GM12878 (cell line): ENCODE measurements around the gene SELP. TPM values are rescaled to one million over a fixed set of nuclear protein-coding genes. Genes with fewer than 3 reads are reported as not detected.

Experiments used
- ATAC-seq: fragments of 200-7000 bp; cut with Tn5 transposase; 3 replicates; pipeline ENCODE4 v1.9.1; 2020; ENCODE audit warnings: mild to moderate bottlenecking, moderate library complexity
- BruUV-seq: library from RNA; stranded (reverse); fragments of 400-500 nt; replicated peaks from 2 replicates; lab custom pipeline; 2021; lab: Mats Ljungman, UMichigan
- CTCF ChIA-PET: fragments of 300-600 bp; sonication (Branson Sonifier 250); formaldehyde crosslinking; extraction: SDS; loops from one replicate; lab custom pipeline; 2021; ENCODE audit warnings: inconsistent platforms; lab: Yijun Ruan, JAX
- POLR2A ChIA-PET: fragments of 350-600 bp; formaldehyde crosslinking; extraction: SDS; loops from one replicate; lab custom pipeline; 2021; ENCODE audit warnings: inconsistent platforms; lab: Charles Lee
- RAD21 ChIA-PET: fragments of 300-600 bp; sonication (Branson Sonifier 250); formaldehyde crosslinking; loops from one replicate; lab custom pipeline; 2023; ENCODE audit warnings: antibody characterized with exemption; ENCODE audit not compliant: unreplicated experiment; lab: Charles Lee
- SMC1A ChIA-PET: fragments of 300-600 bp; sonication (Branson Sonifier 250); formaldehyde crosslinking; loops from one replicate; lab custom pipeline; 2023; ENCODE audit not compliant: unreplicated experiment, uncharacterized antibody; lab: Charles Lee
- DNase-seq: peaks from one replicate; pipeline ENCODE4 v3.0.0-alpha.2; 2011; ENCODE audit warnings: low read depth, low spot score
- FAIRE-seq: peaks from 3 replicates; lab custom pipeline; 2011; peaks lifted over from hg19 to GRCh38; lab: Jason Lieb, UNC
- H2AFZ ChIP-seq: 2 replicates; pipeline ENCODE4 v1.6.0; 2011; ENCODE audit warnings: low read depth, low read length, control low read depth; ENCODE audit not compliant: control insufficient read depth
- H3K27ac ChIP-seq: 2 replicates; pipeline ENCODE4 v1.5.1; 2011; ENCODE audit warnings: control low read depth; ENCODE audit not compliant: control insufficient read depth, insufficient read depth
- H3K27me3 ChIP-seq, 2 experiments: replicated peaks in 1 of 2; 2 replicates each; pipeline versions ENCODE4 v1.6.0 to v1.6.1; 2011; ENCODE audit warnings: low read length in 1 of 2; ENCODE audit not compliant: control insufficient read depth in 2 of 2, insufficient read depth in 2 of 2
- H3K36me3 ChIP-seq, 2 experiments: 2 replicates each; pipeline ENCODE4 v1.5.1; 2011; ENCODE audit warnings: low read length in 1 of 2; ENCODE audit not compliant: control insufficient read depth in 2 of 2, insufficient read depth in 2 of 2
- H3K4me1 ChIP-seq: 2 replicates; pipeline ENCODE4 v1.6.1; 2011; ENCODE audit warnings: mild to moderate bottlenecking, low read length, moderate library complexity, mixed read lengths; ENCODE audit not compliant: control insufficient read depth, insufficient read depth
- H3K4me2 ChIP-seq: 2 replicates; pipeline ENCODE4 v1.6.0; 2011; ENCODE audit warnings: control low read depth; ENCODE audit not compliant: control insufficient read depth, insufficient read depth
- H3K4me3 ChIP-seq: fragments of 200-600 bp; sonication (generic); 2 replicates; pipeline ENCODE4 v1.5.1; 2016
- H3K79me2 ChIP-seq: 2 replicates; pipeline ENCODE4 v1.6.0; 2011; ENCODE audit warnings: low read length; ENCODE audit not compliant: control insufficient read depth, insufficient read depth
- H3K9ac ChIP-seq: 2 replicates; pipeline ENCODE4 v1.8.0; 2011; ENCODE audit warnings: low read length, control low read depth, mixed read lengths; ENCODE audit not compliant: control insufficient read depth, insufficient read depth
- H3K9me3 ChIP-seq: replicated peaks from 3 replicates; pipeline ENCODE4 v1.5.1; 2011; ENCODE audit warnings: mild to moderate bottlenecking, low read length; ENCODE audit not compliant: control insufficient read depth, insufficient read depth
- H4K20me1 ChIP-seq: 2 replicates; pipeline ENCODE4 v1.6.0; 2011; ENCODE audit not compliant: control insufficient read depth, insufficient read depth
- BMI1 ChIP-seq: fragments of 450-650 bp; IDR thresholded peaks from 2 replicates; pipeline ENCODE4 v1.6.1; 2016; ENCODE audit warnings: mild to moderate bottlenecking, moderate library complexity, borderline replicate concordance
- CBX3 ChIP-seq: fragments of 200-600 bp; sonication (generic); IDR thresholded peaks from 2 replicates; pipeline ENCODE4 v1.6.1; 2016; ENCODE audit warnings: low read depth, borderline replicate concordance
- FOXK2 ChIP-seq: fragments of 450-650 bp; IDR thresholded peaks from 2 replicates; pipeline ENCODE4 v1.6.1; 2017; ENCODE audit warnings: mild to moderate bottlenecking, moderate library complexity
- PAX8 ChIP-seq: fragments of 450-650 bp; IDR thresholded peaks from 2 replicates; pipeline ENCODE4 v1.6.1; 2017; ENCODE audit warnings: mild to moderate bottlenecking, moderate library complexity
- STAT1 ChIP-seq: fragments of 450-650 bp; conservative IDR thresholded peaks from 2 replicates; pipeline ENCODE4 v1.6.1; 2014; ENCODE audit warnings: antibody characterized with exemption, mild to moderate bottlenecking
- ZNF24 ChIP-seq: fragments of 450-650 bp; IDR thresholded peaks from 2 replicates; pipeline ENCODE4 v1.6.1; 2017; ENCODE audit warnings: antibody characterized with exemption, mild to moderate bottlenecking
- WGBS: methylation state at CpG from one replicate; pipeline ENCODE4 v1.1.6; 2016; ENCODE audit warnings: low lambda C conversion rate; ENCODE audit not compliant: insufficient replicate concordance, insufficient coverage; ENCODE audit errors: missing lambda C conversion rate; 5-methylcytosine and 5-hydroxymethylcytosine counted together
- in situ Hi-C: fragments of 300-500 bp; cut with MboI; formaldehyde crosslinking; loops from 9 replicates; pipeline ENCODE4 v1.14.3; 2018; ENCODE audit warnings: mixed read lengths
- intact Hi-C: fragments of 100-400 bp; cut with micrococcal nuclease; formaldehyde crosslinking; loops from one replicate; pipeline ENCODE4 v1.14.2; 2022; ENCODE audit not compliant: unreplicated experiment
- polyA plus RNA-seq, 11 experiments: library from polyadenylated mRNA; depleted of rRNA in 4 of 11; unstranded in 6 of 11; stranded (reverse) in 5 of 11; fragments of >200 nt; fragmentation: Nextera tagmentation in 4 of 11; fragmentation: Illumina TruSeq in 1 of 11; extraction: Ambion mirVana in 4 of 11; extraction: Trizol in 1 of 11; gene quantifications; 1 replicate in 1 of 11; 2 replicates in 10 of 11; pipeline versions ENCODE4 v1.2.1 to v1.2.3, GENCODE V29; 2011 to 2016; ENCODE audit warnings: inconsistent platforms in 2 of 11, missing spikeins in 2 of 11, low read depth in 1 of 11
- total RNA-seq, 4 experiments: library from RNA; depleted of rRNA in 3 of 4; stranded (reverse); fragments of >200 nt in 3 of 4; fragmentation: Illumina TruSeq in 1 of 4; extraction: Trizol in 1 of 4; gene quantifications; 2 replicates each; pipeline versions ENCODE4 v1.2.1 to v1.2.3, GENCODE V29; 2013 to 2021
- TF ChIP-seq, protein P1 (sequence below): IDR thresholded peaks from 2 replicates; pipeline ENCODE4 v1.6.1; 2012; ENCODE audit warnings: low read depth, low read length, improper control_type of control experiment
- TF ChIP-seq, protein P2 (sequence below): IDR thresholded peaks from 2 replicates; pipeline ENCODE4 v1.6.1; 2011; ENCODE audit warnings: borderline replicate concordance, low read depth, mild to moderate bottlenecking, moderate library complexity, mixed read lengths, low read length; ENCODE audit not compliant: insufficient read depth; ENCODE audit errors: extremely low read length

SELP gene
- total and polyA plus RNA-seq, 10 of the 15 experiments (the other 5 are each of a cell fraction or from before 2014, with no cell fraction given): 0.04 to 0.23 (median 0.06) TPM; not detected in 7

- H2AFZ ChIP-seq: no peak overlapping the region
- H3K27me3 ChIP-seq: no peaks in the 10 kb centered on the region
- no peaks in the 10 kb centered on the region for H4K20me1 ChIP-seq
- H3K4me1 ChIP-seq: no peaks in the 10 kb centered on the region
- H3K4me2 ChIP-seq: no peak overlapping the region
- POLR2A ChIA-PET: no interaction called here
- no peak overlapping the region for H3K27ac ChIP-seq
- FAIRE-seq (no peak), ATAC-seq (no peak), DNase-seq (no peak)
- CTCF ChIA-PET: no interaction called here
- TF ChIP-seq PAX8: no peak
- TF ChIP-seq BMI1: no peak
- no peak for TF ChIP-seq ZNF24
- TF ChIP-seq, protein P1, sequence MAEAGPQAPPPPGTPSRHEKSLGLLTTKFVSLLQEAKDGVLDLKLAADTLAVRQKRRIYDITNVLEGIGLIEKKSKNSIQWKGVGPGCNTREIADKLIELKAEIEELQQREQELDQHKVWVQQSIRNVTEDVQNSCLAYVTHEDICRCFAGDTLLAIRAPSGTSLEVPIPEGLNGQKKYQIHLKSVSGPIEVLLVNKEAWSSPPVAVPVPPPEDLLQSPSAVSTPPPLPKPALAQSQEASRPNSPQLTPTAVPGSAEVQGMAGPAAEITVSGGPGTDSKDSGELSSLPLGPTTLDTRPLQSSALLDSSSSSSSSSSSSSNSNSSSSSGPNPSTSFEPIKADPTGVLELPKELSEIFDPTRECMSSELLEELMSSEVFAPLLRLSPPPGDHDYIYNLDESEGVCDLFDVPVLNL: no peak
- TF ChIP-seq CBX3: no peak
- no peak for TF ChIP-seq FOXK2
- TF ChIP-seq, protein P2, sequence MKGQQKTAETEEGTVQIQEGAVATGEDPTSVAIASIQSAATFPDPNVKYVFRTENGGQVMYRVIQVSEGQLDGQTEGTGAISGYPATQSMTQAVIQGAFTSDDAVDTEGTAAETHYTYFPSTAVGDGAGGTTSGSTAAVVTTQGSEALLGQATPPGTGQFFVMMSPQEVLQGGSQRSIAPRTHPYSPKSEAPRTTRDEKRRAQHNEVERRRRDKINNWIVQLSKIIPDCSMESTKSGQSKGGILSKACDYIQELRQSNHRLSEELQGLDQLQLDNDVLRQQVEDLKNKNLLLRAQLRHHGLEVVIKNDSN: no peak
- TF ChIP-seq STAT1: no peak
- no peak overlapping the region for H3K4me3 ChIP-seq
- H3K9me3 ChIP-seq: no peaks in the 10 kb centered on the region
- SMC1A ChIA-PET: interaction anchor here (1.1 kb wide), 1 partner anchor 16 kb away, joined by 3 read pairs; no protein-coding TSS in a partner anchor
- H3K9ac ChIP-seq: no peak overlapping the region
- in situ Hi-C loops (no loop called here), intact Hi-C loops (no loop called here)
- no TSS peak for BruUV-seq
- 45% methylated on average over 1 of the region's 1 CpG for WGBS
- no peaks in the 10 kb centered on the region for H3K79me2 ChIP-seq
- RAD21 ChIA-PET: no interaction called here
- no peaks in the 10 kb centered on the region for H3K36me3 ChIP-seq
Observed at GRCh38 chr1:169563019-169563615, 66.8 kb downstream of the SELP start.
